GM23338 (cell line): ENCODE measurements around the gene DOK1. TPM values are rescaled to one million over a fixed set of nuclear protein-coding genes. Genes with fewer than 3 reads are reported as not detected.

Experiments used
- ATAC-seq: fragments of 200-7000 bp; cut with Tn5 transposase; 3 replicates; pipeline ENCODE4 v1.9.1; 2020
- DNase-seq: peaks from one replicate; pipeline ENCODE4 v3.0.0-alpha.2; 2015; ENCODE audit warnings: low spot score
- H2AFZ ChIP-seq: fragments of 200-600 bp; sonication (generic); 2 replicates; pipeline ENCODE4 v1.8.0; 2016; ENCODE audit warnings: antibody characterized with exemption, mild to moderate bottlenecking, moderate library complexity
- H3F3A ChIP-seq: fragments of 200-600 bp; sonication (generic); replicated peaks from 2 replicates; pipeline ENCODE4 v1.8.0; 2017; ENCODE audit warnings: antibody characterized with exemption, mixed run types, low read depth
- H3K27ac ChIP-seq: fragments of 200-600 bp; sonication (generic); 2 replicates; pipeline ENCODE4 v1.6.1; 2016; ENCODE audit warnings: low read depth
- H3K27me3 ChIP-seq: fragments of 200-600 bp; sonication (generic); 2 replicates; pipeline ENCODE4 v1.8.0; 2016; ENCODE audit warnings: mild to moderate bottlenecking, mixed run types, moderate library complexity; ENCODE audit not compliant: insufficient read depth
- H3K36me3 ChIP-seq: fragments of 200-600 bp; sonication (generic); 2 replicates; pipeline ENCODE4 v1.8.0; 2016; ENCODE audit warnings: mild to moderate bottlenecking; ENCODE audit not compliant: insufficient read depth
- H3K4me1 ChIP-seq: fragments of 200-600 bp; sonication (generic); 2 replicates; pipeline ENCODE4 v1.8.0; 2016; ENCODE audit warnings: mild to moderate bottlenecking, moderate library complexity; ENCODE audit not compliant: insufficient read depth
- H3K4me2 ChIP-seq: fragments of 200-600 bp; sonication (generic); 2 replicates; pipeline ENCODE4 v1.7.1; 2017; ENCODE audit warnings: mixed run types
- H3K4me3 ChIP-seq: fragments of 200-600 bp; sonication (generic); 2 replicates; pipeline ENCODE4 v1.6.1; 2016; ENCODE audit warnings: mixed run types
- H3K79me2 ChIP-seq: fragments of 200-600 bp; sonication (generic); replicated peaks from 2 replicates; pipeline ENCODE4 v1.8.0; 2017; ENCODE audit warnings: mild to moderate bottlenecking; ENCODE audit not compliant: insufficient read depth
- H3K9me2 ChIP-seq: fragments of 200-600 bp; sonication (generic); 2 replicates; pipeline ENCODE4 v1.8.0; 2017; ENCODE audit not compliant: insufficient read depth
- H4K20me1 ChIP-seq: fragments of 200-600 bp; sonication (generic); replicated peaks from 2 replicates; pipeline ENCODE4 v1.8.0; 2017; ENCODE audit warnings: mild to moderate bottlenecking; ENCODE audit not compliant: insufficient read depth
- H3K27ac Mint-ChIP-seq: 2 replicates; pipeline ENCODE4 v1.8.0; 2020; ENCODE audit warnings: inconsistent platforms, mild to moderate bottlenecking, moderate library complexity, mixed read lengths
- H3K27me3 Mint-ChIP-seq: 3 replicates; pipeline ENCODE4 v1.8.0; 2022; ENCODE audit warnings: low read depth, mild to moderate bottlenecking, moderate library complexity, mixed read lengths, inconsistent platforms; ENCODE audit not compliant: insufficient read depth, poor library complexity
- H3K36me3 Mint-ChIP-seq: 3 replicates; pipeline ENCODE4 v1.8.0; 2021; ENCODE audit warnings: low read depth, mild to moderate bottlenecking, inconsistent platforms, moderate library complexity, mixed read lengths
- H3K4me1 Mint-ChIP-seq: 3 replicates; pipeline ENCODE4 v1.8.0; 2020; ENCODE audit warnings: mild to moderate bottlenecking, inconsistent platforms, mixed read lengths
- H3K4me3 Mint-ChIP-seq: 3 replicates; pipeline ENCODE4 v1.8.0; 2021; ENCODE audit warnings: moderate library complexity, mild to moderate bottlenecking, inconsistent platforms, mixed read lengths
- H3K9me3 Mint-ChIP-seq: 3 replicates; pipeline ENCODE4 v1.8.0; 2020; ENCODE audit warnings: moderate library complexity, mild to moderate bottlenecking, inconsistent platforms, mixed read lengths
- CREB1 ChIP-seq: fragments of 250-450 bp; sonication (Bioruptor Pico); IDR thresholded peaks from 2 replicates; pipeline ENCODE4 v1.5.0; 2020; ENCODE audit warnings: low read depth, mild to moderate bottlenecking, moderate library complexity
- CTCF ChIP-seq, 2 experiments: fragments of 200-600 bp in 1 of 2; sonication (generic) in 1 of 2; conservative IDR thresholded peaks; 2 replicates each; pipeline versions ENCODE4 v1.5.1 to v1.6.1; 2016 to 2017; ENCODE audit warnings: antibody characterized with exemption in 2 of 2, low read depth in 2 of 2, mild to moderate bottlenecking in 2 of 2, moderate library complexity in 1 of 2
- EZH2 ChIP-seq: fragments of 200-600 bp; sonication (generic); IDR thresholded peaks from one replicate; pipeline ENCODE4 v1.8.0; 2017; ENCODE audit warnings: antibody characterized with exemption, mild to moderate bottlenecking, low read depth; ENCODE audit not compliant: unreplicated experiment
- EZH2phosphoT487 ChIP-seq: fragments of 200-600 bp; sonication (generic); IDR thresholded peaks from one replicate; pipeline ENCODE4 v1.8.1; 2018; ENCODE audit warnings: antibody characterized with exemption; ENCODE audit not compliant: unreplicated experiment
- JUNB ChIP-seq: IDR thresholded peaks from one replicate; pipeline ENCODE4 v1.6.1; 2016; ENCODE audit warnings: antibody characterized with exemption; ENCODE audit not compliant: unreplicated experiment
- NANOG ChIP-seq: IDR thresholded peaks from 2 replicates; pipeline ENCODE4 v1.6.1; 2016; ENCODE audit warnings: antibody characterized with exemption, borderline replicate concordance
- POLR2AphosphoS5 ChIP-seq: IDR thresholded peaks from 2 replicates; pipeline ENCODE4 v1.6.1; 2016; ENCODE audit warnings: antibody characterized with exemption, low read depth
- ZNF331 ChIP-seq: fragments of 250-450 bp; sonication (Bioruptor Pico); IDR thresholded peaks from 2 replicates; pipeline ENCODE4 v1.5.0; 2020; ENCODE audit warnings: low read depth, mild to moderate bottlenecking, moderate library complexity
- ZNF462 ChIP-seq: fragments of 250-450 bp; sonication (Bioruptor Pico); IDR thresholded peaks from 2 replicates; pipeline ENCODE4 v1.5.0; 2020; ENCODE audit warnings: mild to moderate bottlenecking, moderate library complexity
- polyA plus RNA-seq: library from polyadenylated mRNA; unstranded; fragments of >200 nt; fragmentation: Nextera tagmentation; extraction: Ambion mirVana; gene quantifications from 2 replicates; pipeline ENCODE4 v1.2.1, GENCODE V29; 2016
- total RNA-seq: library from RNA; depleted of rRNA; stranded (reverse); fragments of >200 nt; shearing (Covaris generic); gene quantifications from 2 replicates; pipeline ENCODE4 v1.2.3, GENCODE V29; 2014

Gene DOK1
- total and polyA plus RNA-seq, 2 experiments from 2014 or later = 3.9 to 15.5 TPM

GRCh38 chr2:74536166-74536950 is 18.2 kb upstream of the DOK1 start:
- Histone ChIP-seq H3K4me3 (no peak overlapping the region), H4K20me1 (no peaks in the 10 kb centered on the region; the same call in 1 of the 2 replicates), H3K36me3 (no peaks in the 10 kb centered on the region), H2AFZ (no peak overlapping the region), H3K9me2 (no peaks in the 10 kb centered on the region), H3K27ac (no peak overlapping the region), H3K4me2 (no peak overlapping the region), H3K79me2 (no peaks in the 10 kb centered on the region), H3F3A (no peaks in the 10 kb centered on the region), H3K4me1 (no peaks in the 10 kb centered on the region), H3K27me3 (no peaks in the 10 kb centered on the region)
- H3K27ac Mint-ChIP-seq = no peak overlapping the region
- ATAC-seq = peak; percentile 33; the same call in 2 of the 3 replicates
- H3K4me3 Mint-ChIP-seq = no peak overlapping the region
- H3K27me3 Mint-ChIP-seq = peaks cover 6% of the 10 kb centered on the region
- peaks cover 18% of the 10 kb centered on the region for H3K36me3 Mint-ChIP-seq
- no peaks in the 10 kb centered on the region; the same call in none of the 3 replicates for H3K4me1 Mint-ChIP-seq
- no peak for DNase-seq
- H3K9me3 Mint-ChIP-seq = no peaks in the 10 kb centered on the region; the same call in 2 of the 3 replicates
- TF ChIP-seq CTCF (conservative IDR thresholded peaks at IDR 0.05; ENCODE audit: low read depth in 2 of 2) (no peak), CREB1 (CRISPR knock-in tag) (no peak), JUNB (no peak), POLR2AphosphoS5 (no peak), EZH2phosphoT487 (no peak), ZNF462 (CRISPR knock-in tag) (no peak), NANOG (no peak), ZNF331 (no peak), EZH2 (no peak)
